Bronchial smooth muscle cell (primary cell): Measurements from ENCODE around the gene ZDHHC15. TPM values are rescaled to one million over a fixed set of nuclear protein-coding genes. Genes with fewer than 3 reads are reported as not detected.

ENCODE experiments used
- total RNA-seq: library from RNA; depleted of rRNA; stranded (reverse); fragments of >200 nt; gene quantifications from 2 replicates; pipeline ENCODE4 v1.2.1, GENCODE V29; 2014

ZDHHC15 gene, protein sequence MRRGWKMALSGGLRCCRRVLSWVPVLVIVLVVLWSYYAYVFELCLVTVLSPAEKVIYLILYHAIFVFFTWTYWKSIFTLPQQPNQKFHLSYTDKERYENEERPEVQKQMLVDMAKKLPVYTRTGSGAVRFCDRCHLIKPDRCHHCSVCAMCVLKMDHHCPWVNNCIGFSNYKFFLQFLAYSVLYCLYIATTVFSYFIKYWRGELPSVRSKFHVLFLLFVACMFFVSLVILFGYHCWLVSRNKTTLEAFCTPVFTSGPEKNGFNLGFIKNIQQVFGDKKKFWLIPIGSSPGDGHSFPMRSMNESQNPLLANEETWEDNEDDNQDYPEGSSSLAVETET
- under 0.01 and 0.09 TPM in 2 replicates for total RNA-seq

GRCh38 chrX:75522565-75523431, at the start of gene ZDHHC15:
Gene ZDHHC15, minus strand, starts transcription at chrX:75523037. Its CDS starts 13 bp downstream, at chrX:75523024.

Other genes starting within 250 kb of the ZDHHC15 start
- 16.2 and 18.4 TPM in 2 replicates for gene UPRT, start 249.0 kb downstream of the ZDHHC15 start, total RNA-seq